ENCODE results near the gene IZUMO4. TPM values are rescaled to one million over a fixed set of nuclear protein-coding genes. Genes with fewer than 3 reads are reported as not detected.

The IZUMO4 gene
- total and polyA plus RNA-seq, 8 donors = 5.2 to 42.2 (median 8.1) TPM

DNA sequence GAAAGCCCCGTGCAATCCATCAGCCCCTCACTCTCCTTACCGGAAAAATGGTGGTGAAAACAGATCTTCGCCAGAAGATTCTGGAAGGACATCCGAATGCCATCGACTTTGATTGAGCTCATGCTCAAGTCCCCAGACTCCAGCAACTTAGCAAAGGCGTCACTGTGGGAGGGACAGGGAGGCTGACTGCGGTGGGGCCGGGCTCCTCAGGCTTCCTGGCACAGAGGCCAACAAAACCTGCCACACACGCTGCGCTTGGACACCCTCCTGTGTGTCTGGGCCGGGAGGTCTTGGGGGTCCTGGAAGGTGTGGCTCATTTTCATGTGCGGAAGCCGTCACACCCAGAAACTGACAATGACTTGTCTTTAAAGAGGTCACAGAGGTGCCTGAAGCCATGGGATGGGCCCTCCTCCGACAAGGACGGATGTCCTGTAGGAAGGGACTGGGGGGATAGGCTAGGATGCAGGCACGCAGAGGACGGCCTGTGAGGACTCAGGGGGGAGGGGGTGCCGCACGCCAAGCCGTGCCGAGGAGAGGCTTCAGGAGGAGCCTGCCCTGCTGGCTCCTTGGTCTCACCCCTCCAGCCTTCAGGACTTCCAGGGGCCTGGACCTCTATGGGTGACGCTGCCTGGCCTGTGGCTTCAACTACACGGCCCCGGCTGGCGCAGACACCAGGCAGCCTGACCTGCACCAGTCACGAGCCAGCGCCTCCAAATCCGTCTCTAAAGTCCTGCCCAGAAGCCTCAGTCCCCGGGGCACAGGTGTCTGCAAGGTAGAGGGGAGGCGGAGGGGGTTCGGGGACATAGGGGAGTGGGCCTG lies 12.5 kb downstream of the IZUMO4 start:
- Histone ChIP-seq H3K4me1 (no peaks in the 10 kb centered on the region), H3K36me3 (peaks cover 15 to 75% (median 55%) of the 10 kb centered on the region in 3 donors), H3K27me3 (no peaks in the 10 kb centered on the region), H3K27ac (no peak overlapping the region), H3K9me3 (no peaks in the 10 kb centered on the region), H3K4me3 (no peak overlapping the region)
- DNase-seq = peak in 1 of 6 donors; percentile 29
- 89 to 94% methylated on average over 31 of the region's 31 CpGs for WGBS, 2 donors
- no peak for FAIRE-seq
- TF ChIP-seq, protein P1, sequence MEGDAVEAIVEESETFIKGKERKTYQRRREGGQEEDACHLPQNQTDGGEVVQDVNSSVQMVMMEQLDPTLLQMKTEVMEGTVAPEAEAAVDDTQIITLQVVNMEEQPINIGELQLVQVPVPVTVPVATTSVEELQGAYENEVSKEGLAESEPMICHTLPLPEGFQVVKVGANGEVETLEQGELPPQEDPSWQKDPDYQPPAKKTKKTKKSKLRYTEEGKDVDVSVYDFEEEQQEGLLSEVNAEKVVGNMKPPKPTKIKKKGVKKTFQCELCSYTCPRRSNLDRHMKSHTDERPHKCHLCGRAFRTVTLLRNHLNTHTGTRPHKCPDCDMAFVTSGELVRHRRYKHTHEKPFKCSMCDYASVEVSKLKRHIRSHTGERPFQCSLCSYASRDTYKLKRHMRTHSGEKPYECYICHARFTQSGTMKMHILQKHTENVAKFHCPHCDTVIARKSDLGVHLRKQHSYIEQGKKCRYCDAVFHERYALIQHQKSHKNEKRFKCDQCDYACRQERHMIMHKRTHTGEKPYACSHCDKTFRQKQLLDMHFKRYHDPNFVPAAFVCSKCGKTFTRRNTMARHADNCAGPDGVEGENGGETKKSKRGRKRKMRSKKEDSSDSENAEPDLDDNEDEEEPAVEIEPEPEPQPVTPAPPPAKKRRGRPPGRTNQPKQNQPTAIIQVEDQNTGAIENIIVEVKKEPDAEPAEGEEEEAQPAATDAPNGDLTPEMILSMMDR (IDR thresholded peaks at IDR 0.05) = no peak
- no peak for ATAC-seq
- intact Hi-C loops (cut with DNase I) = no loop called here

DNA sequence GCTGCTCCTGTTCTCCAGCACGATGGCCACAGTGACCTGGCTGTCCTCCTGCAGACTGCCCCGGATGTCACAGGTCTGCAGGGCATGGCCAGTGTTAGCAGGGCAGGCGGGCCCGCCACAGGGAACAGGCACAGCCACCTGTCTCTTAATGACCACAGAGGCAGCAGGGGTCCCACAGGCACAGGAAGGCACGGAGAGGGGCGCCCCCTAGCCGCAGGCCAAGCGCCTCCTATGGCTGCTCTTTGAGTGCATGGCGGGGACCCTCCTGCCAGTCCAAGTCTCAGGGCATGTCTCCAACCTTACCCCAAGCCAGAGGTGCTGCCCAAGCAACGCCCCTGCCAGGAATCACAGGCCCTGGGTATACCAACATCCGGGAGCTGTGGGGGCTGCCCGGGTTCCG lies 14.1 kb downstream of the IZUMO4 start:
- no peak for FAIRE-seq
- H3K27me3 ChIP-seq = no peaks in the 10 kb centered on the region
- H3K4me1 ChIP-seq = no peaks in the 10 kb centered on the region
- TF ChIP-seq, protein P1 (IDR thresholded peaks at IDR 0.05) = no peak
- ATAC-seq = no peak
- H3K36me3 ChIP-seq = peaks cover 13 to 90% (median 67%) of the 10 kb centered on the region in 3 donors
- DNase-seq = peak in 1 of 6 donors; percentile 21
- intact Hi-C loops (cut with DNase I) = no loop called here
- no peaks in the 10 kb centered on the region for H3K9me3 ChIP-seq
- no peak overlapping the region for H3K27ac ChIP-seq
- WGBS, 2 donors = 88 to 94% methylated on average over 13 of the region's 13 CpGs
- no peak overlapping the region for H3K4me3 ChIP-seq

DNA sequence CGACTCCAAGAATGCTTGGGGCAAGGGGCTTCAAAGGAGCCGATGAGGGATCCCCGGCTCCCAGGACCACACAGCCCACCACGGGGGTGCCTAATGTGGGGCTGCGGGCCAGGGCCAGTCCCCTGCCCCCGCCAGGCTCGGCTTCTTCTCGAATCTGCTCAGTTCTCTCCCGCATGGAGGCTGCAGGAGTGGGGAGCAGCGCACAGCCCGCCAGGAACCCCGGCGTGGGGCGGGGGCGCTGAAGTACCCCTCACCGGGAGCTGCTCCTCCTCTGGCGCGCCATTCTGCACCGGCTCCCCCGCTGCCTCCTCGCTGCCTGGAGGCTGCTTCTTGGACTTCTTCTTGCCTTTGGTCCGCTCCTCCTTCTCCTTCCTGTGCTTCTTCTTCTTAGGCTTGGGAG lies 14.7 kb downstream of the IZUMO4 start:
- no peaks in the 10 kb centered on the region for H3K4me1 ChIP-seq
- H3K27ac ChIP-seq = no peak overlapping the region
- DNase-seq = peak in 1 of 6 donors; percentile 23
- intact Hi-C loops (cut with DNase I) = no loop called here
- TF ChIP-seq, protein P1 (IDR thresholded peaks at IDR 0.05) = no peak
- H3K27me3 ChIP-seq = no peaks in the 10 kb centered on the region
- FAIRE-seq = no peak
- no peak overlapping the region for H3K4me3 ChIP-seq
- H3K9me3 ChIP-seq = no peaks in the 10 kb centered on the region
- peaks cover 15 to 90% (median 71%) of the 10 kb centered on the region in 3 donors for H3K36me3 ChIP-seq
- WGBS, 2 donors = 92 to 94% methylated on average over 22 of the region's 22 CpGs
- no peak for ATAC-seq

DNA sequence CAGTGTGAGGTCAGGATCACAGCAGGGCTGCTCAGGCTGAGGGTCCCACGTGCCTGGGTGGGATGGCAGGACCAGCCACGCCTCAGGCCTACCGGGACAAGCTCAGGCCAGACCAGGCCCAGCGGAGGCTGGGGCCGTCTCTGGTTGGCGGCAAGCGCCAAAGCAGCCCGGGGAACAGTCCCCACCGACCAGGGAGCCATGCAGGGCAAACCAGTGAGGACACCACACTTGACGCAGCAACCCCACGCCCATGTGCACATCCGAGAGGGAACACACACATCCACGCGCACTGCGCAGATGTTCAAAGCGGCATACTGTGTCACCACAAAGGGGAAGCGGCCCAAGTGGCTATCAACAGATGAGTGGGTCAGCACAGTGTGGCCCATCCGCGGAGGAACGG lies 15.2 kb downstream of the IZUMO4 start:
- H3K4me3 ChIP-seq = no peak overlapping the region
- H3K9me3 ChIP-seq = no peaks in the 10 kb centered on the region
- 92% methylated on average over 16 to 20 of the region's 20 CpGs for WGBS, 2 donors
- DNase-seq = peak in 1 of 6 donors; percentile 24
- H3K27ac ChIP-seq = no peak overlapping the region
- peaks cover 15 to 91% (median 75%) of the 10 kb centered on the region in 3 donors for H3K36me3 ChIP-seq
- H3K4me1 ChIP-seq = no peaks in the 10 kb centered on the region
- no peaks in the 10 kb centered on the region for H3K27me3 ChIP-seq
- no peak for ATAC-seq
- TF ChIP-seq, protein P1 (IDR thresholded peaks at IDR 0.05) = no peak
- no peak for FAIRE-seq
- intact Hi-C loops (cut with DNase I) = no loop called here

Data from pancreas (tissue), 10 donors.